NCI-H2171 treated with DMSO at 0.1 percent for 48 hours (cell line): ENCODE results near the gene MORC4.
"Not testable (repeated sequence)": the region's sequence is repeated elsewhere in the genome, so short reads cannot be mapped to it uniquely, and the experiment has no call there.

ENCODE experiments used
- DNase-seq: peaks from one replicate; lab custom pipeline; 2025; lab: John Stamatoyannopoulos, UW

The MORC4 gene

DNA sequence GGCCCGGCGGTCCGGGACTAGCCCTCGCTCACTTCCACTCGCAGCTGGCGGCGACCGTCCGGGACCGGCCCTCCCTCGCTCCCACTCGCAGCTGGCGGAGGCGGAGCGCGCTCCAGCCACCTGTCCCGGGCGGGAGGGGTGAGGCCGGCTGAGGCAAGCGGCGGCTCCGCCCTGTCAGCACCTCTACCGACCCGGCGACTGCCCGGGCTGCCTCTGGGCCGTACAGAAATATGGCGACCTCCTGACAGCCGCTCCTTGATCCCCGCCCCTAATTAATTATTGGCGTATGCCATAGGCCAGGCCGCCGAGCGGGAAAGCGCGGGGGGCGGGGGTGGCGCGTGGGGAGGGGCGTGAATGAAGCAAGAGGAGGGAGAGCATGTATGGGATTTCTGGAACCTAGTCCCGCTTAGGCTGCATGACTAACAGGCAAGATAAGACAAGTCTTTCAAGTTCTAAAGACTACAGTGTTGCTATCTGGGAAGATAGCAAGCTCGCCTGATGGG lies at the start of gene MORC4:
Gene MORC4 (minus strand): TSS at position 200 of the 503 bp plus-strand sequence. CDS start 243 bp downstream, outside the sequence.
- peak; percentile 72 for DNase-seq

DNA sequence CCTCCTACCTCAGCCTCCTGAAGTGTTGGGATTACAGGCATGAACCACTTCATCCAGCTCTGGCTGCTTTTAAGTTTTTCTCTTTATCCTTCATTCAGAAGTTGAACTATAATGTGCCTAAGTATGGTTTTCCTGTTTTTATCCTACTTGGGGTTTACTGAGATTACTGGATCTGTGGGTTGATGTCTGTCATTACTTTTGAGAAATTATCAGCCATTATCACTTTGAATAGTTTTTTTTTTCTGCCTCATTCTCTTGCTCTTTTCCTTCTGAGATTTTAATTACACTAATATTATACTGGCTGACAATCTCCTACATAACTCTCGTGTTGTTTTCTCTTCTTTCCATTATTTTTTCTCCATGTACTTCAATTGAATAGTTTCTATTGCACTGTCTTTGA lies 47.6 kb upstream of the MORC4 start:
- no peak for DNase-seq

DNA sequence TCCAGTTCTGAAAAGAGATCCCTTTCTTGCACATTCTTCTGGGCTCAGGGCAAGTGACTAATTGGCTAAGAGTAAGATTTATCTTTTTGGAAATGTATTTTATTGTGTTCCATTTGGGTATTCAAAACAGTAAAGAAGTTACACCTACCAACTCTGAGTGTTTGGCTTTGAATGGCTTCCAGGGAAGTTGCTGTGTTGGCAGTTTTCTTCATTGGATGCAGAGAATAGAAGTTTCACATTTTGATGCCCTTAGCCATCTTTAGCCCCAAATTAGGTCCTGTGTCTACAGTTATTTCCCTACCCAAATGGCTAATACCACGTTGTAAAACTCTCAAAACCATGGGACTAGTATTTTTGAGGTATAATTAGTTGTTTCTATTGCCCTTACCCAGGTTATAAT lies 29.7 kb upstream of the MORC4 start:
- DNase-seq = no peak

DNA sequence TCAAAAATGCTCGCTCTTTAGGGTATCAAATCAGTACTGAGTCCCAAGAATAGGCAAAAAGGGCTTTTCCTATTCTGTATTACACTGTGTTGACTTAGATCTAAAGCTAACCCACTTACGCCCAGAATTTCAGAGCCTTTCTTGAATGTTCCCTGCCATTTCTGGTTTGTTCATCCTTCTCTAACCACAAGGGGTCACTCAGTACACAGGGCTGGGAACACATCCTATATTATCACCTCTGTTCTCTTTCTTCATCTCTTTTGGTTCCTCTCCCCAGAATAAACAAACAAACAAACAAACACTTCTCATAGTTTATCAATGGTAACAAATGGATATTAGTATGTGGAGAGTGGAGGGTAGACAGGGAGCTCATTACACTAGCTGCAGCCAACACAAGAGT lies 25.5 kb upstream of the MORC4 start:
- peak; percentile 15 for DNase-seq

DNA sequence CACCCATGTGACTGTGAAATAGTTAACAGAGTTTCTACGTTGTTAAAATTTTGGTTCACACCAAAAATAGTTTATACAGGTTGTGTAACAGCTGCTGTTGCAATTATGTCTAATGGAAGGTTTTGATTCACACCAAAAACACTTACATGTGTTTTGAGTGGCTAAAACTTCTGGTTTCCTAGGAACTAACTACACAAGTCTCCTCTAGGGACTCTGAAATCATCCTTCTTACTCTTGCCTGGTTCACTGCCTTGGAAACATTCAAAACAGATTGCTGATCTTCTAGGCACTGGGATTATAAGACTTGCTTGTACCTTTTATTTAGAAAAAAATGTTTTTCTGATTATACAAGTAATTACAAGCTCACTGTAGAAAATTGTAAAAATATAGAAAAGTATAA lies 14.9 kb upstream of the MORC4 start:
- DNase-seq = peak; percentile 1

DNA sequence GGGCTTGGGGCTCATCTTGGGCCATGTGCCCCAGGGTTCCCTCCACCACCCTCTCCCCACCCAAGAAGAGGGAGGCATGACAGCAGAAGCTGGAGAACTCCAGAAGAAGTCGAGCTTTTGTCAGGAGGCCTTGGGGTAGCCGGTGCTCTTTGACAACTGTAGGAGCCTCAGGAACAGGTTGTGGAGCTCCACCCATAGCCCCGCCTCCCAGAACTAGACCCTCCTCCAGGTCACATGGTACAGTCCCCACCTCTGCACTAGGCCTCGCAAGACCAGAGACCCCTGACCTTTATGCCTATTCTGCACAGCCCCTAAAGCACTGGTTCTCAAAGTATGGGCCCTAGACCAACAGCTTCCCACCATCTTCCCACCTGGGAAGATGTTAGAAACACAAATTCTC lies 8.0 kb upstream of the MORC4 start:
- no peak for DNase-seq

DNA sequence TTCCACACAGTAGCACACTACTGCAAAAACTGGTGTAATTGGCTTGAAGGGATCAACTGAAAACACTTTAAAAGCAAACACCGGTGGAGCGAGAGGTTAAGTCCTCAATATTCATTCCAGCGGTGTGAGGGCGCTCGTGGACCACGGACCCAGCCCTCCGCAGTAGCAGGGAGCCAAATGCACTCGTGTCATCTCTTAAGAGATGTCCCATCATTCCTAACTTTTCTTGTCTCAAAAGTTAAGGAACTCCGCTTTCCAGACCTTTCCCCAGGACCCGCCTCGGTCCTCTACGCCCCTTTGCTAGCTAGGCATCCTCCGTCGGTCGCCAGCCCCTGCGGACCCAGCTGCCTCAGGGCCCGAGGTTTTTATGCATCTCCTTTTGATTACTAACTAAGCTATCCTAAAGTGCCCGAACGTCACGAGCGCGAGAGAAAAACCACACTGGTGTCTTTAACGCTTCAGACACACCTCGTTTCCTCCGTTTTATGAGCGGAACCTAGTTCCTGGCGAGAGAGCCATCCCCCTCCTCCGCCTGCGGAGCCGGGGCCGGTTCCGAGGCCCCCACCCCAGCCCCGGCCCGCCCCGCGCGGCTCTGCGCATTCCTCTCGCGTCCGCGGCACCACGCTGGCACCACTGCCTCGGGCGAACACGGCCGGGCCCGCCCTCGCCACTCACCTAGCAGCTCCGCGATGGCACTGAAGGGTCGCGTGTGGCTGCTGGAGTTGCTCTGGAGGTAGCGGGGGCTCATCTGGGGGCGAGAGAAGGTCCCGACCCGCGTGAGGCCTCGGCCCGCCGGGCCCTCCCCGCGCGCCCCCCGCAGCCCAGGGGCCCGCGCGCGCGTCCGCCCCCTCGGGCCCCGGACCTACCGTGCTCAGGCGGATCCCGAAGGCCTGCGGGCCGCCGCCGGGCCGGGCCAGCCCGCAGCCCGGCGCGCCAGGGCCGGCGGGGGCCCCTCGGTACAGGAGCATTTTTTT lies 723 bp downstream of the MORC4 start:
- peak; percentile 25 for DNase-seq

DNA sequence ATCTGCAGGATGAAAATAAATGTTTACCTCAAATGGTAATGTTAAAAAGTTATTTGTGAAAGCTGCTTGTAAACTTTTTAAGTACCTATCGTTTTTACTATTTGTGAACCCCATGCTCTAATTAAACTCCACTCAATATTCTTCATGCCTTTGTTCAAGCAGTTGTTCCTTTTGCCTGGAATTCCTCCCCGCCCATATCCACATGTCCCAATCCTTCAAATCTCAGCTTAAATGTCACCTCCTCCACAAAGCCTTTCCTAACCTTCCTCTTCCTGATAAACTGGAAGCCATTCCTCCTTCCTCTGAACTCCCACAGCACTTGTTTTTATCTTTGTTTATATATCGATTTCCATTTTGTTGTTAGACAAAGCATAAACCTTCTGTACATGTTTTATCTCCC lies 2.4 kb downstream of the MORC4 start:
- DNase-seq = no peak

DNA sequence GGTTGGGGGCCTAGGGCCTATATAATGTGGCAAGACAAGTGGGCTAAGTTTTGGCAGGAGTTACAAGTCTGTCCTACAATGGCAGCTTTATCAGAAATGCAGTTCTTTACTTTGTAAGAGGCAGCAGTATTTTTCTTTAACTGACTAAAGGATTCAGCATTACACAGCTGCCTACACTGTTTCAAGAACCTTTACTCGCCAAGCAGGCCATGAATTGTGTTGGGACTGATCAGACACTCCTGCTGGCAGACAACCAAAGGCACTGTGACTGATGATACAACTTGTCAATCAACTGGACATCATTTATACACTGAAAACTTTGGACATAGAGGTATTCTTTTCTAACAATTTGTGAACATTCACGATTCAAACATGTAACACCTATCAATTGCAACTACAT lies 4.3 kb downstream of the MORC4 start:
- DNase-seq = no peak

DNA sequence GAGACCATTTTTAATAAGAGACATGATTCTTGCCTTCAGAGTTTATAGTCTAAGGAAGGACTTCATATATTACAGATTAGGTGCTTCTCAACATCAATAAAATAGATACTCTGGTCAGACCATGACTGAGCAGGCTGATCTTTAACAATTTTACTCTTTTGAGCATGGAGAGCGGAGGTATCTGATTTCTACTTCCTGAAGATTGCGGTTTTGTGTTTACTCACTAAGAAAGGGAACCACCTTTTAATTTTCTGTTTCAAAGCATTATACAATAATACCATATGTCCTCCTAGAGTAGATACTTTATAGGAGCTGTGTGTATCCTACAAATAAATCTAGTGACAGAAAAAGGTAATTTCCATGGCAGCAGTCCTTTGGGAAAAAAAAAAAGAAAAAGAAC lies 12.5 kb downstream of the MORC4 start:
- DNase-seq = peak; percentile 24

DNA sequence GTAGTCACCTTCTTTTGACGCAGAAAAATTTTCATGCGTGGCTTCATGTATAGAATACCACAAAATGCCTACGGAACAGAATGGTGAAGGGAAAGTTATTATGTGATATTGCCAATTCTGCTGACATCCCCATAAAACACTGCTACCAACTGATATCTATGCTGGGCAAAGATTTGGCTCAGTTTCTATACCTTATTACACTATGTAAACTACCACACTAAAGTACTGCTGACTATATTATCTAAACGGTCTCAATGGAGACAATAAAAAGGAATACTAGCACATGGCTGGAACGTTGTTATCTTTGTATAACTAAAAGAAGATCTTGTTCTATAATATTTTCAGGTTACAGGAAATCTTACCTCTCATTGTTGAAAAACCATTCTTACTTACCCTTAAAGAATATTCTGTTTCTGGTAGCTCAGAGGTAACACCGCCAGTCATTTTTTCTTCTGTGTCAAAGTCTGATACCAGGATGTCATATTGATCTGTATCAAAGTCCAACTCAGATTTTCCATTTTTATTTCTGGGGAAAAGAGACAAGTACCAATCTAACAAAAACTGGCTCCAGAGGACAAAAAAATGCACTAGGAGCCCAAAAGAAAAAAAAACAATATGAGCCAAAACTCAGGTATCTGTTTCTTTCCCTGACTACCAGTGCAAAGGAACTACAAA lies 18.9 kb downstream of the MORC4 start:
- DNase-seq = no peak

DNA sequence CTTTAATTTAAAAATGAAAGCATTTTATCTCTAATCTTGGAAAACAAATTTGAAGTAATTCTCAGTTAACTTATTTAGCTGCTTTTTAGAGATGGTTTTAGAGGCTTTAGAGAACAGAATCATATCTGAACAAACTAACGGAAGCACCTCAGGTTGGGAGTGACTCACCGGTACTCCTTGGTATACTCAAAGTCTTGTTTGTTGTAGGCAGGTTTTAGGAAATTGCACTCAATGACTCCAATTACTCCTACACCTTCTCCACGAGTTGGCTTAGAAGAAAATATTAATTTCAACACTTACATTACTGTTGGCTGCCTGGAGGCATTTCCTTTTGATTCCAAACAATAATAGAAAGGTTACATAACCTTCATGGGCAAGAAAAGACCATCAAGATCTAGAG lies 23.6 kb downstream of the MORC4 start:
- no peak for DNase-seq

DNA sequence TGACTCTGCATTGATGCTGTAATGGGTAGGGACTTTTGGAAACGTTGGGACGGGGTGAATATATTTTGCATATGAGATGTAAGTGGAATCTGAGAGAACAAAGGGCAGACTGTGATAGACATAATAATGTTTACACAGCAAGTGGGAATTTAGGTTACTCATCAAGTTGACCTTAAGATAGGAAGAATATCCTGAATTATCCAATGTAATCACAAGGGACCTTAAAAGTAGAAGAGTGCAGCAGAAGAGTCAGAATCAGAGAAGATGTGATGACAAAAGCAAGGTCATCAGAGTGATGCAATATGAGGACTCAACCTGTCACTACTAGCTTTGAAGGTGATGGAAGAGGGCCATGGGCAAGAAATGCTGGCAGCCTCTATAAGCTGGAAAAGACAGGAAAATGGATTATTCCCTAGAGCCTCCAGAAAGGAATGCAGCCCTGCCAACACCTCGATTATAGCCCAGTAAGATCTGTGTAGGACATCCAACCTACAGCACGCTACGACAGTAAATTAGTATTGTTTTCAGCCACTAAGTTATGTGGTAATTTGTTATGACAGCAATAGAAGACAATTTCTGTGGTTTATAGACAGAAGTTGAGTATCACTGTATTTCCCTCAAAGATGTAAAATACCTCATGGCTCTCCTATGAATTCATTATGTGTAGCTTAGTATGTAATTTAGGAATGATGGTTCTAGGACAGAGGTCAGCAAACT lies 26.4 kb downstream of the MORC4 start:
- DNase-seq = no peak

DNA sequence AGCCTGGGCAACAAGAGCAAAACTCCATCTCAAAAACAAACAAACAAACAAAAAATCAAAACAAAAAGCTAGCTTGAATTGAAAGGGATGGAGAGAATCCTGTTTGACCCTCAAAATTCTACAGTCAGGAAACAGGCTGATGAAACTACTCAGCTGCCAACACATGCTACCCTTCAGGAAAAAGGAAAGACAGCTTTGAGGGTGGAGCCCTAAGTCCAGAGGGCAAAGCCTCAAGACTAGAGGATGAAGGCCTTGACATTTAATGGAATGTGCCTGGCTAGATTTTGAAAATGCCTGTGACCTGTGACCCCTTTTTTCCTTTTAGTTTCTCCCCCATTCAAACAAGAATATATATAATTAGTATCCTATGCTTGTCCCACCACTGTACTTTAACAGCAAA lies 27.1 kb downstream of the MORC4 start:
- DNase-seq = no peak

DNA sequence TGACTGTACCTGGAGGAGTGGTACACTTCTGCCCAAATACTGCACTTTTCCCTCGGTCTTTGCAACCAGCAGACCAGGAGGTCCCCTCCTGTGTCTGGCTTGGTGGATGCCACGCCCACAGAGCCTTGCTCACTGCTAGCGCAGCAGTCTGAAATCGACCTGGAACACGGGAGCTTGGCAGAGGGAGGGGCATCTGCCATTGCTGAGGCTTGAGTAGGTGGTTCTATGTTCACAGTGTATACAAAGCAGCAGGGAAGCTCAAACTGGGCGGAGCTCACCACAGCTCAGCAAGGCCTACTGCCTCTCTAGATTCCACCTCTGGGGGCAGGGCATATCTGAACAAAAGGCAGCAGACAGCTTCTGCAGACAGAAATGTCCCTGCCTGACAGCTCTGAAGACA lies 33.5 kb downstream of the MORC4 start:
- not testable (repeated sequence) for DNase-seq

DNA sequence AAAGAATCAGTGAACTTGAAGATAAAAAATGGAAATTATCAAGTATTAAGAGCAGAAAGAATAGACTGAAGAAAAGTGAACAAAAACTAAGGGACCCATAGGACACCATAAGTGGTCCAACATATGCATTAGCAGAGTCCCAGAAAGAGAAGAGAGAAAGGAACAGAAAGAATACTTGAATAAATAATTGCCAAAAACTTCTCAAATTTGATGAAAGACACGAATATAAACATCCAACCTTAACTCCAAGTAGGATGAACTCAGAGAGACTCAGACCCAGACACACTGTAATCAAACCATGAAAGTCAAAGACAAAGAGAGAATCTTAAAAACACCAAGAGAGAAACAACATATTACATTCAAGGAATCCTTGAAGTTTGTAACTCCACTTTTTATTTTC lies 35.7 kb downstream of the MORC4 start:
- DNase-seq = no peak

DNA sequence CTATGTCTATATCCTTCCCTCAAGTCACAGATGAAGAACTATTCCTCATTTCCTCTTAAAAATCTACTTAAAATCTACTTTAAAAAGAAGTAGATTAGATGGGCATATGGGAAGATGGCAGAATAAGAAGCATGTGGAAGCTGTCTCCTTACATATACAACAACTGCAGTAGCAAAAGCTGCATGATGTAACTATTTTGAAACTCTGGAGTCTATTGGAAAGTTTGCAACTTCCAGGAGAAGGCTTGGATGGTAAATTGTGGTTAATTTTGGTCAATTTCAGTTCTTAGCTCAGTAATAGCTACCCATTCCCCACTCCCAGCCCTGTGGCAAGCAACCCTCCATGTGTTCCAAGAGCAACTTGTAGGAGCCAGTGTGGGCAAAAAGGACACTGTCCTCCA lies 36.9 kb downstream of the MORC4 start:
- DNase-seq = no peak

DNA sequence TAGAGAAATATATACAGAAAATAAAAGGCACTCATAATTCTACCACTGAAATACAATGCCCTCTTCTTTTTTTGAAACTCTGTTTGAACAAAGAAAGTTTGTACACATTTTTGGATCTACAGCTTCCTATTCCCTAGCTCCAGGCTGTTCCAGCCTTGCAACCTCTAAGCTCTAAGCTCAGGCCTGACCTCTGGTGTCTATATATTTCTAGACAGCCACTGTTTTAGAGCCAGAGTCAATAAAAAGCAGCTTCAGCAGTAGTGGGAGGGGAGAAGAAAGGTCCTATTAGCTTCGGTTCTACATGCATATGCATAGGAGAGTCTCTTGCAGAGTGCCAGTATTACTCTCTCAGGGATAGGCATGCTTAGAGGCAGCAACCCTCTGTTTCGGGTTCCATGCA lies 40.1 kb downstream of the MORC4 start:
- DNase-seq = no peak

DNA sequence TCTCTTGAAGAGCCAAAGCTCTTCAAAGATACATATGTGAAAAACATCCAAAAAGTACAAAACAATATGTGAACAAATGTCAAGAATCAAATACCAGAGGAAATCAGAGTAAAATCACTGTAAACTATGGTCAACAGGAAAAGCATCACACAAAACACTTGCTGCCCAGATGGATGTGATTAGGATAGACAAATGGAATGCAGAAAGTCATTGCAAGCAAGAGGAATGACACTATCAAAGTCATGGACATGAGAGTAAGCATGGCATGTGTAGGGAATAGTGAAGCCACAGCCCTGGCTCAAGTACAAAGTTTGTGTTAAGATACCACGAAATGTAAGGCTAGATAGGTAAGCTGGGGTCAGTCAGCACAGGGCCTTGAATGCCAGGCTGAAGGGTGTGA lies 42.2 kb downstream of the MORC4 start:
- DNase-seq = no peak

DNA sequence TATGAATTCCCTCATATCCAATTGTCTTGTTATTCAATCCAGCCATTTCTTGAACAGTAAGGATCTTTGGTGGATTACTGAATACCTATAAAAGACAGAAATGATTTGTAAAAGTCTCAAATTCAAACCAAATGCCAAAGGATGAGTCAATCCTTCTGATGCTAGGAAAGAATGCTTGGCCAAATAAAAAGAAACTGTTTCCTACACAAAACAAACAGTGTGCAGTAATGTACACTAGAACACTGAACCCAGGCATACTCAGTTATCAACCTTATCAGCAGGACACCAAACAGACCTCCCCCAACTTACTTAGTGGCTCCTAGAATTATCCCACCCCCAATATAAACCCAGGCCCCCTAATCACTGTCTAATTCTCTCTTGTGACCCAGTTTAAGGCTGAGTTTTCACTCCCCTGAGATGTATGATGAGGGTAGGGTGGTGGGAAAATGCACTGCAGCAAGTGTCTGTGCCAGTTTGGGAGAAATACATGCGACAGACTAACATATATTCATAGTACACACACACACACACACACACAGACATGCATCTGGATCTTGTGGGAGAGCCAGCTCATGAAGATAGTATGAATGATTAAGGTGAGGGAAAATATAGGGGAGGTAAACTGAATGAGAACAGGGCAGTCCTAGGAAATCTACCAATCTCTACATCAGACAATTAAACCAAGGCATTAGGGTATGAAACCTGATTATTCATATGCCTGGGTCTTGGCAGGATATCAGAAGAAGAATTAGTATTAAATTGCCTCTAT lies 44.8 kb downstream of the MORC4 start:
- DNase-seq = no peak

DNA sequence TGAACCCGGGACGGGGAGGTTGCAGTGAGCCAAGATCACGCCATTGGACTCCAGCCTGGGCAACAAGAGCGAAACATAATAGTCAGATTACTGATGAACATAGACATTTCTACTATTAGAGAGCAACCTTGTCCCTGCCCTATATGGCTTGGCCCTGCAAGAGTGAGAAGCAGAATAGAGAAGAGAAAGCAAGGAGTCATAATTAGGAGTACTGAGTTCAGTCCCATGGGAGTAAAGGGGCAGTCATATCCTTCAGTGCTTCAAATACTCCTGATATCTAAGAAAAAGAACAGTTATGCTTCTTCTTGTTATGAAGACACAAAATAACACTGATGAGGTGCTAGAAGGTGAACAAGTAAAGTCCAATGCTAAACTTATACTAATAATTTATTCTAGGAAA lies 46.0 kb downstream of the MORC4 start:
- no peak for DNase-seq

DNA sequence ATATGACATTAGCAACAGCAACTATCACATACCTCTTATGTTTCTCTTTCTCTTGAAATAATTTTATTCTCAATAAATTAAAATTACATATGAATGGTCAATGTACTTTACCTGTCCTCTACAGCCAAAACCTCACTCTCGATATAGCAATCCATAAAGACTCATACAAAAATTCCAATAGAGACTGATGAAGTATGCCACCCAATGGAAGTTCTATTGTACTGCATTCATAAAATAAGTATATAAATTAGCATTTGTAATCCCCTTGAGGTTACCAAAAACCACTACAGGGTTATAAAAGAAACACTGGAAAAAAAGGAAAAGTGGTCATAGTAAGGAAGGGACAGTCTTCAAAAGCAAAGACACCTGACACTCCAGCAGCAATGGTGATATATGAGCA lies 47.0 kb downstream of the MORC4 start:
- no peak for DNase-seq
